Common myeloid progenitor, CD34-positive (primary cell): Measurements from ENCODE around the gene RUNX2.

Source experiments
- CTCF ChIA-PET: fragments of 350-600 bp; sonication (Branson Sonifier 250); formaldehyde crosslinking; loops from one replicate; lab custom pipeline; 2021; ENCODE audit warnings: antibody characterized with exemption; lab: Charles Lee
- POLR2A ChIA-PET: fragments of 350-600 bp; sonication (Branson Sonifier 250); formaldehyde crosslinking; loops from one replicate; lab custom pipeline; 2021; ENCODE audit warnings: antibody characterized with exemption; lab: Charles Lee
- DNase-seq, 3 donors: peaks; one replicate each; pipeline versions ENCODE4 v3.0.0 to v3.0.0-alpha.2; 2013
- H3K27ac ChIP-seq, 2 experiments: 1 replicate in 1 of 2; 2 replicates in 1 of 2; pipeline ENCODE4 v1.7.0; 2013; ENCODE audit warnings: inconsistent platforms in 2 of 2, low read length in 2 of 2, mild to moderate bottlenecking in 2 of 2, low read depth in 1 of 2, moderate library complexity in 1 of 2; ENCODE audit not compliant: severe bottlenecking in 2 of 2, insufficient read depth in 1 of 2, poor library complexity in 1 of 2
- H3K27me3 ChIP-seq, 5 experiments: replicated peaks in 2 of 5; 1 replicate in 3 of 5; 2 replicates in 2 of 5; pipeline versions ENCODE4 v1.6.1 to v1.7.0; 2013; ENCODE audit warnings: low read length in 4 of 5, mild to moderate bottlenecking in 2 of 5, moderate library complexity in 2 of 5, inconsistent platforms in 1 of 5; ENCODE audit not compliant: insufficient read depth in 5 of 5, control insufficient read depth in 4 of 5
- H3K36me3 ChIP-seq, 4 experiments: 1 replicate in 2 of 4; 2 replicates in 2 of 4; pipeline versions ENCODE4 v1.6.1 to v1.7.0; 2013; ENCODE audit warnings: low read length in 3 of 4, control low read depth in 1 of 4, mild to moderate bottlenecking in 1 of 4; ENCODE audit not compliant: control insufficient read depth in 4 of 4, insufficient read depth in 4 of 4
- H3K4me1 ChIP-seq, 4 experiments: 1 replicate in 3 of 4; 2 replicates in 1 of 4; pipeline versions ENCODE4 v1.6.1 to v1.7.1; 2013; ENCODE audit warnings: low read length in 3 of 4, mild to moderate bottlenecking in 3 of 4, control low read depth in 1 of 4, inconsistent platforms in 1 of 4, moderate library complexity in 1 of 4; ENCODE audit not compliant: control insufficient read depth in 4 of 4, insufficient read depth in 4 of 4; ENCODE audit errors: control extremely low read depth in 1 of 4
- H3K4me3 ChIP-seq, 7 experiments: 1 replicate in 4 of 7; 2 replicates in 3 of 7; pipeline versions ENCODE4 v1.5.1 to v1.7.0; 2013; ENCODE audit warnings: mild to moderate bottlenecking in 7 of 7, low read length in 6 of 7, moderate library complexity in 6 of 7, inconsistent platforms in 2 of 7, low read depth in 2 of 7, control low read depth in 1 of 7; ENCODE audit not compliant: insufficient read depth in 4 of 7, control insufficient read depth in 1 of 7; ENCODE audit errors: extremely low read depth in 1 of 7
- H3K9me3 ChIP-seq, 5 experiments: 1 replicate in 4 of 5; 2 replicates in 1 of 5; pipeline versions ENCODE4 v1.6.1 to v1.7.1; 2013; ENCODE audit warnings: low read length in 4 of 5, mild to moderate bottlenecking in 2 of 5, inconsistent platforms in 1 of 5, low read depth in 1 of 5, moderate library complexity in 1 of 5; ENCODE audit not compliant: control insufficient read depth in 4 of 5, insufficient read depth in 2 of 5; ENCODE audit errors: control extremely low read depth in 1 of 5
- WGBS: methylation state at CpG from one replicate; pipeline ENCODE4 v1.1.5; 2013; ENCODE audit not compliant: insufficient coverage; 5-methylcytosine and 5-hydroxymethylcytosine counted together

The RUNX2 gene

DNA sequence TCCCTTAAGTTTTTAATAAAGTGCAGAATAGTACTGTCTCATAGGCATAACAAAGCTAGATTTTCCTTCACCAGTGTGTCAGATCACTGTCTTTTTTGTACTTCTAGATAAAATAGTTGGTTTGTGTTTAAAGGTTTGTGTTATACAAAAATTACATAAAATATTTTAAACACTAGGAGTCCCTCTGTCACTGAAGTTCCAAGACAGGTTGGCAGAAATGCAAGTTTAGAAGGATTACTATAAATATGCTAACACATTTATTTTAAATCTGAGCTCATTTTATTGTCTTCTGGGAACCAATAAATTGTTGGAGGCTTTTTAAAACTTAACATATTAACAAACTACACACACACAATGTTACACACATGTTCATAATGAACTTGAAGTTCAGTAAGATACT lies 30.8 kb upstream of the RUNX2 start:
- peaks cover 0 to 4% (median 0%) of the 10 kb centered on the region in 4 experiments for H3K4me1 ChIP-seq
- peaks cover 0 to 2% (median 0%) of the 10 kb centered on the region in 5 experiments for H3K9me3 ChIP-seq
- ChIA-PET POLR2A (interaction anchor here (0.6 kb wide), 1 partner anchor 13 kb away, joined by 3 read pairs; no protein-coding TSS in a partner anchor), CTCF (interaction anchor here (1.2 kb wide), 1 partner anchor 417 kb away, joined by 3 read pairs; no protein-coding TSS in a partner anchor)
- no peak overlapping the region for H3K27ac ChIP-seq
- no peak overlapping the region for H3K4me3 ChIP-seq
- H3K36me3 ChIP-seq, result no peaks in the 10 kb centered on the region
- no peak for DNase-seq
- no peaks in the 10 kb centered on the region for H3K27me3 ChIP-seq

DNA sequence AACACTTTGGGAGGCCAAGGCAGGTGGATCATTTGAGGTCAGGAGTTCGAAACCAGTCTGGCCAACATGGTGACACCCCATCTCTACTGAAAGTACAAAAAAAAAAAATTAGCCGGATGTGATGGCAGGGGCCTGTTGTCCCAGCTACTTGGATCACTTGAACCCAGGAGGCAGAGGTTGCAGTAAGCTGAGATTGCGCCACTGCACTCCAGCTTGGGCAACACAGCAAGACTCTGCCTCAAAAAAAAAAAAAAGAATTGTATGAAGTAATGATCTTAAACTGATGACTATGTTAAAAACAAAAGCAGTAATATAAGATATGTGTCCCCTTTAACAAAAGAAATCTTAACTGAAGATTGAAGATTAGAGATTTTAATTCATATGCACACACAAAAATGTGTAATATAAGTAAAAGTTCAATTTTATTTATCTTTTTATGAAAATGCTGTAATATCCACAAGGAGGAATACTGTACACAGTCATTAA lies 29.0 kb upstream of the RUNX2 start:
- no peaks in the 10 kb centered on the region for H3K27me3 ChIP-seq
- H3K27ac ChIP-seq, result no peak overlapping the region
- H3K4me1 ChIP-seq, result peaks cover 0 to 4% (median 0%) of the 10 kb centered on the region in 4 experiments
- POLR2A ChIA-PET, result no interaction called here
- DNase-seq, result no peak
- CTCF ChIA-PET, result interaction anchor here (0.7 kb wide), 2 partner anchors 125 to 687 kb away, joined by 3 to 4 read pairs; no protein-coding TSS in a partner anchor
- no CpG with 5 or more reads among the region's 3 CpGs for WGBS
- H3K9me3 ChIP-seq, result peaks cover 0 to 4% (median 0%) of the 10 kb centered on the region in 5 experiments
- no peaks in the 10 kb centered on the region for H3K36me3 ChIP-seq
- H3K4me3 ChIP-seq, result no peak overlapping the region

DNA sequence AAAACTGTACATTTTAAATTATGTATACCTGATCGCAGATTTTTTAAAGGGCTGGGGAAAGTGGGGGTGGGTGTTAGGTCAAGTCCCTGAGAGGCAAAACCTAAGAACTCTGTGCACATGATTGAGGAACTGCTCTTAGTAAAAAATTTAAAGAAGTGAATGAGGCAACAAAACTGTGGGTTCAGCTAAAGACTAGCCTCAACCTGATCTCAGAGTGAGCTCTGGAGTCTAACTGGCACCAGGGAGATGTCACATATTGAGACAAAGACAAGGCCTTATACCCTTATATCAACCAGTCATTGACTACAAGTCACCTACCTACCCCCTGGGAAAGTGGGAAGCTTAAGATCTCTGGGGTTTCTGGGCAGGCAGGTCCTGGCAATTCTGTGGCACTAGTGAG lies 27.4 kb upstream of the RUNX2 start:
- no peak overlapping the region for H3K4me3 ChIP-seq
- POLR2A ChIA-PET, result no interaction called here
- H3K27me3 ChIP-seq, result no peaks in the 10 kb centered on the region
- H3K36me3 ChIP-seq, result no peaks in the 10 kb centered on the region
- DNase-seq, result no peak
- CTCF ChIA-PET, result no interaction called here
- peaks cover 0 to 4% (median 0%) of the 10 kb centered on the region in 5 experiments for H3K9me3 ChIP-seq
- WGBS, result 100% methylated on average over 1 of the region's 1 CpG
- H3K27ac ChIP-seq, result no peak overlapping the region
- peaks cover 0 to 4% (median 0%) of the 10 kb centered on the region in 4 experiments for H3K4me1 ChIP-seq

DNA sequence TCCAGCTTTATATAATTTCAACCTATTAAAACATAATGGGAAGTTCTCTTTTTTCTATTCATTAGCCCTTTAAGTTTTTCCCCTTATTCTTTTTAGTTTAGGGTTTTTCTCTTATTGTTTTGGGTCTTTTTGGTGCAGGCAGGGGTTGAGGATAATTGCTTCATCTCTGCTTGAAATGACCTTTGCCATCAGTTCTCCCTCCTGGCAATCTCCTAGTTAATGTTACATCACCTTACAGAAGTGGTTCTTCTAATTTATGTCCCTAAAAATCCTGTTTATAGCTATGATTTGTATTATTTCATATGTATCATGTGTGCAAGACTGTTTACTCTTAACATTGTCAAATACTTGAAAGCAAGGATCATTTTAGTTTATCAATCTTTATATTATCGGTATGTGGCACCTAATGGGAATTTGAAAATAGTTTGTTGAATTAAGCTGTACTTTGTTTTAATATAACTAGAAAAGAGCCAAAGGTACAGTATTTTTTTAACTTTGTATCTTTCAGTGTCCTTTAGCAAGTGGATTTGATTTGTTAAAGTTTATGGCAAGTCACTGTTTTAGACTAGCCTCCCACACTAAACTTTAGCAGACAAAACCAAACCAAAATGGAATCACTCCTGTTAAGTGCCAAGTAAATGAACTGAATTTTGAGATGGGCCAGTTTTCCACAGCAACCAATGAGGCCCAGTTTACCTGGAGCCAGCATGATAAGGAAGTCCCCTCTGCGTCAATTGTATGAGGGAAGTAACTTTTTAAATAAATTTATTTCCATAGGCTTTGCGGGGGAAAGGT lies 26.6 kb upstream of the RUNX2 start:
- Histone ChIP-seq H3K4me1 (peaks cover 0 to 4% (median 0%) of the 10 kb centered on the region in 4 experiments), H3K36me3 (peaks cover 0 to 3% (median 0%) of the 10 kb centered on the region in 4 experiments), H3K27ac (no peak overlapping the region), H3K9me3 (peaks cover 0 to 4% (median 0%) of the 10 kb centered on the region in 5 experiments), H3K27me3 (no peaks in the 10 kb centered on the region), H3K4me3 (no peak overlapping the region)
- no peak for DNase-seq
- POLR2A ChIA-PET, result no interaction called here
- no CpG with 5 or more reads among the region's 3 CpGs for WGBS
- CTCF ChIA-PET, result interaction anchor here (0.8 kb wide), 1 partner anchor 9 kb away, joined by 4 read pairs; no protein-coding TSS in a partner anchor

DNA sequence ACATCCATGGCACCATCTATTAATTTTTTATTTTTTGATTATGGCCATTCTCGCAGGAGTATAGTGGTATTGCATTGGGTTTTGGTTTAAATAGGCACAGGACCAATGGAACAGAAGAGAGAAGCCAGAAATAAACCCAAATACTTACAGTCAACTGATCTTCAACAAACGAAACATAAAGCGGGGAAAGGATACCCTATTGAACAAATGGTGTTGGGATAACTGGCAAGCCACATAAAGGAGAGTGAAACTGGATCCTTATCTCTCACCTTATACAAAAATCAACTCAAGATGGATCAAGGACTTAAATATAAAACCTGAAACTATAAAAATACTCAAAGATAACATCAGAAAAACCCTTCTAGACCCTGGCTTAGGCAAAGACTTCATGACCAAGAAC lies 25.3 kb upstream of the RUNX2 start:
- H3K27me3 ChIP-seq, result no peaks in the 10 kb centered on the region
- peaks cover 0 to 7% (median 2%) of the 10 kb centered on the region in 5 experiments for H3K9me3 ChIP-seq
- H3K36me3 ChIP-seq, result peaks cover 0 to 5% (median 0%) of the 10 kb centered on the region in 4 experiments
- H3K4me3 ChIP-seq, result no peak overlapping the region
- CTCF ChIA-PET, result no interaction called here
- no peak overlapping the region for H3K27ac ChIP-seq
- POLR2A ChIA-PET, result no interaction called here
- no peak for DNase-seq
- peaks cover 0 to 4% (median 0%) of the 10 kb centered on the region in 4 experiments for H3K4me1 ChIP-seq
- no CpG with 5 or more reads among the region's 3 CpGs for WGBS

DNA sequence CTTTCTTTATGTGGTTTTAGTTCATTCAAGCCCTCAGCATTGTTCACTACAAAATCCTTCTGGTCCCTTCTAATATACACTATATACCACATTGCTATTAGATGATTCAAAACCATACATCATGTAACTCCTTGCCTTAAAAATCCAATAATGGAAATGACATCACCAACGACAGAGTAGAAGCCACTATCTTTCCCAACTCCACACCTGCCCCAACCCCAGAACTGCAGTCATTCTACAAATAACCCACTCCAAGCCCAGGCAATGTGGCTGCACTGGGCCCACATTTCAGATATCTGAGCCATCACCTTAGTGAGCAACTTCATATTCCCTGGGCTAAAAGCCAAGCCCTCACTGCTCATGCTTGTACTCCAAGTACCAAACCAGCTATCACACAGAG lies 22.6 kb upstream of the RUNX2 start:
- DNase-seq, result no peak

More for the DNA sequence above, 22.6 kb upstream of the RUNX2 start:
- Histone ChIP-seq H3K4me1 (peaks cover 0 to 11% (median 9%) of the 10 kb centered on the region in 4 experiments), H3K36me3 (peaks cover 0 to 5% (median 0%) of the 10 kb centered on the region in 4 experiments), H3K4me3 (no peak overlapping the region), H3K27ac (no peak overlapping the region), H3K27me3 (no peaks in the 10 kb centered on the region), H3K9me3 (peaks cover 0 to 12% (median 2%) of the 10 kb centered on the region in 5 experiments)
- WGBS, result 100% methylated on average over 1 of the region's 1 CpG
- POLR2A ChIA-PET, result no interaction called here
- CTCF ChIA-PET, result no interaction called here
